Esophagus (tissue), 2 donors: ENCODE results near the gene EVA1A. TPM values are rescaled to one million over a fixed set of nuclear protein-coding genes. Genes with fewer than 3 reads are reported as not detected.

Experiments
- H3K27ac ChIP-seq, 2 donors: one replicate each; pipeline ENCODE4 v1.5.1; 2013; ENCODE audit warnings: low read depth in 2 of 2, mild to moderate bottlenecking in 2 of 2, inconsistent platforms in 1 of 2, low read length in 1 of 2, moderate library complexity in 1 of 2
- H3K27me3 ChIP-seq, 2 donors: one replicate each; pipeline ENCODE4 v1.6.1; 2013; ENCODE audit warnings: low read length in 2 of 2, control low read depth in 1 of 2, mild to moderate bottlenecking in 1 of 2; ENCODE audit not compliant: insufficient read depth in 2 of 2, control insufficient read depth in 1 of 2
- H3K36me3 ChIP-seq, 2 donors: one replicate each; pipeline ENCODE4 v1.6.1; 2013; ENCODE audit warnings: low read length in 1 of 2; ENCODE audit not compliant: control insufficient read depth in 2 of 2, insufficient read depth in 2 of 2
- H3K4me1 ChIP-seq, 2 donors: one replicate each; pipeline ENCODE4 v1.6.1; 2013; ENCODE audit warnings: low read length in 1 of 2; ENCODE audit not compliant: control insufficient read depth in 2 of 2, insufficient read depth in 2 of 2
- H3K4me3 ChIP-seq, 2 donors: one replicate each; pipeline ENCODE4 v1.5.1; 2013; ENCODE audit warnings: low read length in 2 of 2, mild to moderate bottlenecking in 2 of 2, low read depth in 1 of 2, moderate library complexity in 1 of 2
- H3K9me3 ChIP-seq, 2 donors: one replicate each; pipeline ENCODE4 v1.6.1; 2013; ENCODE audit warnings: mild to moderate bottlenecking in 2 of 2, low read depth in 1 of 2, low read length in 1 of 2, moderate library complexity in 1 of 2; ENCODE audit not compliant: control insufficient read depth in 2 of 2, insufficient read depth in 1 of 2
- WGBS, 2 donors: extraction: QIAGEN DNeasy Blood & Tissue Kit; methylation state at CpG; one replicate each; pipeline ENCODE4 v1.1.7; 2013; 5-methylcytosine and 5-hydroxymethylcytosine counted together
- polyA plus RNA-seq, 2 donors: library from polyadenylated mRNA; stranded (reverse); fragments of 200-250 nt; gene quantifications; one replicate each; pipeline ENCODE4 v1.2.3, GENCODE V29; 2013
- donor health status: healthy with polysubstance abuse.
- donor health status: Bipolar disorder and iron deficiency.

The EVA1A gene
- polyA plus RNA-seq, 2 donors: 0.71 to 0.94 TPM

DNA sequence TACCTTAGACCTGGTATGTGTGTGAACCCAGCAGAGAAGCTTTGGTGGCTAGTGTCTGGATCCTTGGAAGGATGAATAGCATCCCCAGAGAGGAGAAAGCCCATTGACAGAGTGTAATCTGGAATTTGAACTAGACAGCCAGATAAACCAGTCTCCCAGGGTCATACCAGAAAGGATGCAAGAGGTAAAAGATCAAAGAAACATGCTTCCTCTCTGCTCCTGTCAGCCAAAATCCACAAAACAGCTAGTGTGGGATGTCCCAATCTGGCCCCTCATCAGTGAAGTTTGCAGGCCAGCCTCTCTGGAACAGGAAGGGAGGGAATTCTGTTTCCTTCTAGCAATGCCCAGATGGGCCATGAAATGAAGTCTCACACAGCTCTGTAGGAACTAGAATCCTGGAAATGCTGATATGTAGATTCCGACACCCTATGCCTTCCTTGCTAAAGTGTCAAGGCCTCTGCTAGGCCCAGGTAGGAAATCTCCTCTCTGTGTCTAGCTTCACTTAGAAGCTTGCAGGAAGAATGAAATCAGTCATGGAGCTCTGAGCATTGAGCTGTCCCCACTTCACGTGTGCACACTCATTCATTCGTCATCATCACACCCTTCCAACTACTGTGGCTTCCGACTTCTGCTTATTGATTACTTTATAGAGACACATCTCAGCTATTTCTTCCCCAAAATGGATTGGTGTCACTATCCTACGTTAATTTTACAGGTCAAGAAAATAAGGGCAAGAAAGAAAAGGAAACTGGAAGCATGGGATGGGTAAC is 38.0 kb downstream of the EVA1A start:
- no peaks in the 10 kb centered on the region for H3K36me3 ChIP-seq
- 87 to 88% methylated on average over 5 of the region's 5 CpGs for WGBS, 2 donors

GRCh38 chr2:75521225-75521872 is 39.4 kb downstream of the EVA1A start:
- 90 to 93% methylated on average over 3 of the region's 3 CpGs for WGBS, 2 donors
- H3K4me1 ChIP-seq: no peaks in the 10 kb centered on the region
- no peak overlapping the region for H3K27ac ChIP-seq

More for the DNA sequence above, 38.0 kb downstream of the EVA1A start:
- no peak overlapping the region for H3K27ac ChIP-seq
- no peak overlapping the region for H3K4me3 ChIP-seq
- no peaks in the 10 kb centered on the region for H3K9me3 ChIP-seq
- no peaks in the 10 kb centered on the region for H3K4me1 ChIP-seq
- H3K27me3 ChIP-seq: no peaks in the 10 kb centered on the region

DNA sequence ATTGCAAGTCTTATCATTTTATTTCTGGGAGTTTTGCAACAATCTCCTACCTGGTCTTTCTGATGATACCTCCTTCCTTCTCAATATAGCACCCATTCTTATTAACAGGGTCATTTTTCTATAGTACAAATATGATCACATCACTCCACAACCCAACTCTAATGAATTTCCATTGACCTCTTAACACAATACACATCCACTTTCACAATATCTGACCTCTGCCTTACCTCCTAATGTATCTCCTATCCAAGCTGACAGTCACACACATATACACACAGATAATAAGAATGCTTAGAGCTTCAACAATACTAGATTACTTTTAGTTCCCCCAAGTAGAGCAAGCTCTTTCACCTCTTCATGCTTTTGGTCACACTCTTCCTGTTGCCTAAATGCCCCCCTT is 40.9 kb downstream of the EVA1A start:
- H3K9me3 ChIP-seq: no peaks in the 10 kb centered on the region
- H3K4me3 ChIP-seq: no peak overlapping the region
- no peak overlapping the region for H3K27ac ChIP-seq
- H3K27me3 ChIP-seq: no peaks in the 10 kb centered on the region
- H3K4me1 ChIP-seq: no peaks in the 10 kb centered on the region
- no peaks in the 10 kb centered on the region for H3K36me3 ChIP-seq

More at GRCh38 chr2:75521225-75521872, 39.4 kb downstream of the EVA1A start:
- H3K36me3 ChIP-seq: no peaks in the 10 kb centered on the region
- H3K4me3 ChIP-seq: no peak overlapping the region
- H3K9me3 ChIP-seq: no peaks in the 10 kb centered on the region
- no peaks in the 10 kb centered on the region for H3K27me3 ChIP-seq

GRCh38 chr2:75518638-75519465 is 41.9 kb downstream of the EVA1A start:
- Histone ChIP-seq H3K36me3 (no peaks in the 10 kb centered on the region), H3K27ac (no peak overlapping the region), H3K27me3 (no peaks in the 10 kb centered on the region), H3K4me1 (no peaks in the 10 kb centered on the region), H3K4me3 (no peak overlapping the region), H3K9me3 (no peaks in the 10 kb centered on the region)
- 87 to 90% methylated on average over 10 of the region's 10 CpGs for WGBS, 2 donors

DNA sequence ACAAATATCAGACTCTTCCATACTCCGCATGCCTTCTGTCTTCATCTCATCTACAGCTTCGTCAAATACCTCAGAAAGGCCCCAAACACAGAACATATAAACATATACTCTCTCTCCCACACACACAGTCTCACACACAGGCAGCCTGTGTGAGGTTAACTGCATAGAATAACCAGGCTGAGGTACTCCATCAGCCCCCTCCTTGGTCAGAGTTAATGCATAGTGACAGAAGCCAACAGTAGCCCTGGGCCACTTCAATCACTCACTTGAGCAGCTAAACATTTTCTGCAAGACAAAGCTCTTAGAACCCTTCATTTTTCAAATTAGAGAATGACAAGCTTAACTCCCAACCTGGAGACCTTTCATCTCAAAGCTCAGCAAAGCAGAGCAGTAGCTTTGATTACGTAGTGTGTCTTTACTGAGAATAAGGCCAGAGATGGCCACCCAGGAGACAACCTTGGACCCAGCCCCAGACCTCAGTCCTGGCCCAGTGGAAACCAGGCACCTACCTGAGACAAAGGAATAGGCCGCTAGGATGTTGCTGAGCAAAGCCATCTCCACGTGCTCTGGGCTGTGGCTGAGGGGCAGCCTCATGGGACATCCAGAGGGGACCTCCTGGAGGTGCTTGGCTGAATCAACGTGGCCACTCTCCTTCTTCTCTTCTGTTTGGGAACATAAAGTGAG is 43.0 kb downstream of the EVA1A start:
- Histone ChIP-seq H3K4me3 (no peak overlapping the region), H3K36me3 (no peaks in the 10 kb centered on the region), H3K27ac (no peak overlapping the region), H3K27me3 (no peaks in the 10 kb centered on the region), H3K4me1 (no peaks in the 10 kb centered on the region), H3K9me3 (no peaks in the 10 kb centered on the region)
- WGBS, 2 donors: 87 to 92% methylated on average over 6 of the region's 6 CpGs

DNA sequence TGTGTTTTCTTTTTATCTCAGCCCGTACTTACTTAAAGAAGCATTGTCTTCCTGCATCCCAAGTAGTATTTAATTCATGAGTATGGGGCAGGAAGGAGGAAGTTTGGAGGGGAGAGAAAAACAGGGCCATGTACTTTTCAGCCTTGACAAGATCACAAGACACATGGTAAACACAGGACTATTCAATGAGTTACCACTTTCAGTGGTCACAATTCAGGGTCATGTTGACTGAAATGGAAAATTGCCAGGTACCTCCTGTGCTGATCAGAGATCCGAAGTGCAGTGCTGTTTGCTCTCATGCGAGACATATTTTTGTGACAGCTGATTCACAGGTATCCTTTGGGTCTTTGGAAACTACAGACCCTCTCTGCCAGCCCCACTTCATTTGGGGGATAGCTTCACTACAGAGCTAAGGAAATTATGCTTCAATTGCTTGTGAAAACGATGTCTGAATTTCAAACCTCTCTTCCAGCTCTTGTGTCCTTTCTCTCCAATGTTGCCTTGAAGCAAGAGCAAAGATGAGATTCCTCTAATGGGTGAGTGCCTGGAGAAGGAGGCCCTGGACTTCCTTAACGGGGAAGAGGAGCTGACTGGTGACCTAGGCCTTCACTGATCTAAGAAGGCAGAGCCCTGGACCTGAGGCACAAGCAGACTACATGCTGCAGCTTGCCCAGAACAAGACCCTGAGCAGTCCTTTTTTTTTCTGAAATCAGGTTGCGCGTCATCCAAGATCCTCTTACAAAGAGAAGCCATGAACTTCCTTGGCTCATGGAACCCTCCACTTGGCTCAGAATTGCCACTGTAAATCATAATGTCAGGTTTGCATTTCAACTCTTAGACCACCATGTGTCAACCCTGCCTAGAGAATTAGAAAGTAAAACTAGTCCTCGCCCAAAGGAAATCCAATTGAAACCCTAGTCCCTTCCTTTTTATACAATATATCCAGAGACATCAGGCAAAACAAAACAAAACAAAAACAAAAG is 44.1 kb downstream of the EVA1A start:
- WGBS, 2 donors: 62 to 68% methylated on average over 8 of the region's 8 CpGs
- no peaks in the 10 kb centered on the region for H3K4me1 ChIP-seq
- no peaks in the 10 kb centered on the region for H3K9me3 ChIP-seq
- H3K27ac ChIP-seq: no peak overlapping the region
- no peaks in the 10 kb centered on the region for H3K27me3 ChIP-seq
- H3K36me3 ChIP-seq: no peaks in the 10 kb centered on the region
- no peak overlapping the region for H3K4me3 ChIP-seq

- Histone ChIP-seq H3K9me3 (no peaks in the 10 kb centered on the region), H3K36me3 (no peaks in the 10 kb centered on the region), H3K27ac (no peak overlapping the region), H3K27me3 (no peaks in the 10 kb centered on the region), H3K4me3 (no peak overlapping the region), H3K4me1 (no peaks in the 10 kb centered on the region)
- WGBS, 2 donors: 92 to 93% methylated on average over 7 of the region's 7 CpGs
Measured at GRCh38 chr2:75515584-75516368, 45.0 kb downstream of the EVA1A start.

DNA sequence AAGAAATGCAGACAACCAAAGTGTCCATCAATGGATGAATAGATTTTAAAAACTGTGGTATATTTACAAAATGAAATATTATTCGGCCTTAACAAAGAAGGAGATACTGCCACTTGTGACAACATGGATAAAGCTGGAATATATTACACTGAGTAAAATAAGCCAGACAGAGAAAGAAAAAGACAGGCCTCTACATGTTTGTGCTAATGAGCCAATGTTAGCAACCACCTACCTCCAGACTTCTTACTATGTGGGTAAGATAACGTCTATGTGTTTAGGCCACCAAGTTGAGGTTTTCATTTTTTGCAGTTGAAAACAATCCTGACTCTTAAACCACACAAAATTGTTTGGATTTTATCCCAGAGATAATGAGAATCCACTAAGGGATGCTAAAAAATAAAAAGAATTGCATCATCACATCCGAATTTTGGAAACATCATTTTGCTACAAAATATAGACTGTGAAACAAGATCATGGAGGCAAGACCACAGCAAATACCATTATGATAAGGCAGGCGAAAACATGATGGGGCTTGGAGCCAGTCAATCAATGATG is 47.0 kb downstream of the EVA1A start:
- Histone ChIP-seq H3K4me3 (no peak overlapping the region), H3K9me3 (no peaks in the 10 kb centered on the region), H3K36me3 (no peaks in the 10 kb centered on the region), H3K27ac (no peak overlapping the region), H3K27me3 (no peaks in the 10 kb centered on the region), H3K4me1 (no peaks in the 10 kb centered on the region)
- WGBS, 2 donors: 88% methylated on average over 4 of the region's 4 CpGs
